HG02610 (cell line): ENCODE results near the gene CLDN18.

Experiments
- ATAC-seq: cut with Tn5 transposase; IDR thresholded peaks from one replicate; pipeline ENCODE4 v1.9.1; 2021; ENCODE audit warnings: mild to moderate bottlenecking, moderate library complexity; ENCODE audit not compliant: unreplicated experiment

Gene CLDN18

GRCh38 chr3:138023754-138024153, 13.8 kb downstream of the CLDN18 start:
- ATAC-seq, result peak; percentile 73

DNA sequence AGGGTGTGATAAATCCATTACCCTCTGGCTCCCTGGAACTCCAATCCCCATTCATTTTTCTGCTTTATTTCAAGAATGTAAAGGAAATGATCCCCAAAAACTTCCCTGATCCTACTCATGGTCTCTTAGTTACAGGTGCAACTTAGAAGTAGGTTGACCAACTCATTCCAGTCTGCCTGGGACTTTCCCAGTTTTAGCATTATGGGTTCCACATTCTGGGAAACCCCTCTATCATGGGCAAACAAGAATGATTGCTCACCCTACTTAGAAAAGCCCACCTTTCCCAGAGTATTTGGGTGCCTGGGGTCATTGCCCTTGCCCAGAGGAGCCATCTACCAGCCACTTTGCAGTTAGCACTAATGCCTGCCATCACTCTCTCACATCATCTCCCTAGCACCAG, 15.6 kb downstream of the CLDN18 start:
- ATAC-seq, result peak; percentile 49

DNA sequence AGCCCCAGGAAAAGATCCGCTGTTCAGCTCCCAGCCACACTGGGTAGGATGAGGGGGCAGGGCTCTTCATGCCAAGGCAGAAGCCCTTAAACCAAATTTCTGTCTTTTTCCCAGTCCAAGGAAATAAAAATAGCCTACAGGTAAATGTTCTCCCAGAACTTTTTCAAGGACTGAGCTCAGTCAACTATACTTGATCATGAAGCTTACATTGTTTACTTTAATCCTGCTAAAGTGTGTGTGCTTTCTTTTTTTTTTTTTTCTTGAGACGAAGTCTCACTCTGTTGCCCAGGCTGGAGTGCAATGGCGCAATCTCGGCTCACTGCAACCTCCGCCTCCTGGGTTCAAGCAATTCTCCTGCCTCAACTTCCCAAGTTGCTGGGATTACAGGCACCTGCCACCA, 17.9 kb downstream of the CLDN18 start:
- ATAC-seq, result no peak

DNA sequence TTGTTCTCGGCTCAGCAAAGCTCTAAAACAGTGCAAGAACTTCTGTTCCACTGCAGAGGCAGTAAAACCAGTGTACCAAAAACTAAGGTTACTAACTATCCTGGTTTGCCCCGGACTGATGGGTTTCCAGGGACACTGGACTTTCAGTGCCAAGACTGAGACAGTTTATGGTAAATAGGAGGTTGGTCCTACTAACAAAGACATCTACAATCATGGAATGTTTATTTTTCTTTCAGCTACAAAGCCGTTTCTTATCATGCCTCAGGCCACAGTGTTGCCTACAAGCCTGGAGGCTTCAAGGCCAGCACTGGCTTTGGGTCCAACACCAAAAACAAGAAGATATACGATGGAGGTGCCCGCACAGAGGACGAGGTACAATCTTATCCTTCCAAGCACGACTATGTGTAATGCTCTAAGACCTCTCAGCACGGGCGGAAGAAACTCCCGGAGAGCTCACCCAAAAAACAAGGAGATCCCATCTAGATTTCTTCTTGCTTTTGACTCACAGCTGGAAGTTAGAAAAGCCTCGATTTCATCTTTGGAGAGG, 20.8 kb downstream of the CLDN18 start:
- no peak for ATAC-seq

DNA sequence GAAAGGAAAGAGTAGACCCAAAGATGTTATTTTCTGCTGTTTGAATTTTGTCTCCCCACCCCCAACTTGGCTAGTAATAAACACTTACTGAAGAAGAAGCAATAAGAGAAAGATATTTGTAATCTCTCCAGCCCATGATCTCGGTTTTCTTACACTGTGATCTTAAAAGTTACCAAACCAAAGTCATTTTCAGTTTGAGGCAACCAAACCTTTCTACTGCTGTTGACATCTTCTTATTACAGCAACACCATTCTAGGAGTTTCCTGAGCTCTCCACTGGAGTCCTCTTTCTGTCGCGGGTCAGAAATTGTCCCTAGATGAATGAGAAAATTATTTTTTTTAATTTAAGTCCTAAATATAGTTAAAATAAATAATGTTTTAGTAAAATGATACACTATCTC, 21.6 kb downstream of the CLDN18 start:
- no peak for ATAC-seq

DNA sequence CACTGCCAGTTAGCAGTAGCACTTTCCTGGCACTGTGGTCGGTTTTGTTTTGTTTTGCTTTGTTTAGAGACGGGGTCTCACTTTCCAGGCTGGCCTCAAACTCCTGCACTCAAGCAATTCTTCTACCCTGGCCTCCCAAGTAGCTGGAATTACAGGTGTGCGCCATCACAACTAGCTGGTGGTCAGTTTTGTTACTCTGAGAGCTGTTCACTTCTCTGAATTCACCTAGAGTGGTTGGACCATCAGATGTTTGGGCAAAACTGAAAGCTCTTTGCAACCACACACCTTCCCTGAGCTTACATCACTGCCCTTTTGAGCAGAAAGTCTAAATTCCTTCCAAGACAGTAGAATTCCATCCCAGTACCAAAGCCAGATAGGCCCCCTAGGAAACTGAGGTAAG, 22.6 kb downstream of the CLDN18 start:
- ATAC-seq, result peak; percentile 26

DNA sequence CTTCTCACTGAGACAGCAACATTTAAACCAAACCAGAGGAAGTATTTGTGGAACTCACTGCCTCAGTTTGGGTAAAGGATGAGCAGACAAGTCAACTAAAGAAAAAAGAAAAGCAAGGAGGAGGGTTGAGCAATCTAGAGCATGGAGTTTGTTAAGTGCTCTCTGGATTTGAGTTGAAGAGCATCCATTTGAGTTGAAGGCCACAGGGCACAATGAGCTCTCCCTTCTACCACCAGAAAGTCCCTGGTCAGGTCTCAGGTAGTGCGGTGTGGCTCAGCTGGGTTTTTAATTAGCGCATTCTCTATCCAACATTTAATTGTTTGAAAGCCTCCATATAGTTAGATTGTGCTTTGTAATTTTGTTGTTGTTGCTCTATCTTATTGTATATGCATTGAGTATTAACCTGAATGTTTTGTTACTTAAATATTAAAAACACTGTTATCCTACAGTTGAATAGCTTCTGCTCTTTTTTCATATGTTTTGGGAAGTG, 23.3 kb downstream of the CLDN18 start:
- peak; percentile 53 for ATAC-seq

GRCh38 chr3:138034918-138035317, 25.0 kb downstream of the CLDN18 start:
- ATAC-seq, result peak; percentile 38

DNA sequence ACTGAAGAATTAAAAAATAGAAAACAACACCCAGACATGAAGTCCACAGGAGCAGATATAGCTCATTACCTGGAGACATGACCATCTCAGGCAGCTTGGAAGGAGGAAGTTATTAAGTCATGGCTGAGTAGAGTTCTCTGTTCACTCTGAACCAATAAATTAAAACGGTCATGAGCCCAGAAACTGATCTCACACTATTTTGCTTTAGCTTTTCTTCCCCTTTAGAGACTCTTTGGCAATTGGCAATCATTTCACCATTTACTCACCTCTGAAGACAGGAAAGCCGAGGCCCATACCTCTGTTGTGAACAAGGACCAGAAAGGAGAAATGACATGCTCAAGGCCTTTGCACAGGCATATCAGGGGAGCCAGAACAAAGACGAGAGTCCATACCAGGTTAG, 26.6 kb downstream of the CLDN18 start:
- ATAC-seq, result no peak

GRCh38 chr3:138038725-138039462, 28.9 kb downstream of the CLDN18 start:
- ATAC-seq, result no peak

DNA sequence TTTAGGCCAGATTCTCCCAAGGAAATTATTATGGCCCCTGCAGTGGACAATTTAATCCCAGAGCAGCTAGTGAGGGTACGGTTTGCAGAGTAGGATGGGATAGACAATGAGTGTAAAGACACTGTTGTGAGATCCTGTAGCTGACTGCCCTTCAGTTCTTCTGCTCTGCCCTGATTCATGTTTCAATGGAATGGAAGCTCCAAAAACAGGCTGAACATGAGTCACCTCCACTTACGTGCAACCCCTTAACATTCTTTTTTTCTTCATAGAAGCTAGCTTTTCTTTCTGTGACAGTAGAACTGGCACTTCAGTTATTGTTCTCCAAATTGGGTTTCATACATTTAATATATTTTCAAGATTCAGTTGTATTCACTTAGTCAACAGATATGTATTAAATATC, 32.1 kb downstream of the CLDN18 start:
- no peak for ATAC-seq

- ATAC-seq, result no peak
Observed at GRCh38 chr3:138043266-138044029, 33.5 kb downstream of the CLDN18 start.

DNA sequence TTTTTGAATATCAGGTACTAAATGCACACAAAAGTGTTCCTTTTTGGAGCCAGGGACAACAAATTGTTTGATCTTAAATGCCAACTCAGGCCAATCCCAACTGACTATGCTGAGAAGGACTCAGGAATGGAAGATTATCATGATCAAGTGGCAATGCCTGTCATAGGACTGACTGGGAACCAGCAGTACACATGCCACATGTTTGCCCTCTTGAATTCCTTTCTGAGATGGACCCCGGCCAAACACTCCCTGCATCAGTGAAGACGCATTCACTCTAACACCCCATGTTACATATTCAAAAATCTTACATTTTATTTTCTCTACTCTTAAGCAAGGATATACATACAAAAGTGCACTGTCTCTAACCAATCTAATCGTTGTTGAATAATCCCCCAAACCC, 36.1 kb downstream of the CLDN18 start:
- no peak for ATAC-seq

GRCh38 chr3:138046955-138047354, 37.0 kb downstream of the CLDN18 start:
- peak; percentile 85 for ATAC-seq

- no peak for ATAC-seq
Observed at GRCh38 chr3:138047596-138048158, 37.7 kb downstream of the CLDN18 start.

- no peak for ATAC-seq
Observed at GRCh38 chr3:138049157-138049919, 39.4 kb downstream of the CLDN18 start.

DNA sequence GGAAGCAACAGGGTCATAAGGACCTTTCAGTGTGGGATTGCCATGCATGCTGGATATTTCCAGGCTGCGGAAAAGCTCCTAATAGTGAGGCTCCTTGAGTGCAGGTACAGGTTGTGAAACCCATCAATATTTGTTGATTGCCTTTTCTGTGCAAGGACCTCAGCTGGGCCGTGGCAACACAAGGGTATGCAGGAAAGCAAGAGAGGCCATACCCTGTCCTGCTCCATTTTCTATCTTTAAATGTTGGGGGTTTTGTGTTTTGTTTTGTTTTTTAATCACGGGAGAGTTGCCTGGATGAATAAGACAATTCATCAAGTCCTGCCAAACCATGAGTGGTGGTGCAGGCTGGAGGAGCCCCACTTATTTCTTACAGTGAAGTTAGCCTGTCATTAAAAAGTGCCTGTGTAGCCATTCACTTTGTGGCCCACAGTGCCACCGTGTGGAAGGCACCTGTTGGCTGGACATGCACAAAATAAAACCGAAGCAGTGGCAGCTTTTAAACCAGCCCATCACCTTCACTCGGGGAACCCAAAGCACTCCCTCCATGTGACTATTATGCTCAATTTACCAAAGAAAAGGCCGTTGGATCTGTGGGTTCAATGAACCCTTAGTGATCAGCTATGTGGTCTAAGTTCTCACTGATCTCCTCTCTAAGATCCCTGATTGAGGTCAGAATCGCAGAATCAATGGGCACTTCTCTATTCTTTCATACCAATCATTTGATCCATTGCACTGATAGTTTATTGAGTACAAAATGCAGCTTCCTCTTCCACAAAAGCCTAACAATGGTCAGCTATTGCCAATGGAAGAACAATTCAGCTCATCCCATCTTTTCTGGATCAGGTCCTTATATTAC, 42.2 kb downstream of the CLDN18 start:
- ATAC-seq, result peak; percentile 70

DNA sequence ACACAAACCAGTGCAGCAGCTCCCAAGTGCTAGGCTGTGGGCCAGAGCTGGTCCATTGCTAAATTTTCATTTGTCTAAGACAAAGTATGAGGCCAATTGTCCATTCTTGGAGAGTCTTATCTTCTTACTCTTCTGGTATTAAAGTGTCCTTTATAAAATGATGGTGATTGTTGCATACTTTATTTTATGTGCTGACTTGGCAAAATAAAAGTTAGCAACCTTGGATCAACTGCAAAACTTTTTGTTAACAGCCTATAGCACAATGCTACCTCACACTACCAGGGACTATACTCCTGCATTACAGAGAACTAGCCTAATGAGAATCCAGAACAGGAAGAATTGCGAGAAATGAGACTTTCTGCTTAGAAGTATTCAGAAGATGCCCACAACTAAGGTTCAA, 44.1 kb downstream of the CLDN18 start:
- ATAC-seq, result no peak

DNA sequence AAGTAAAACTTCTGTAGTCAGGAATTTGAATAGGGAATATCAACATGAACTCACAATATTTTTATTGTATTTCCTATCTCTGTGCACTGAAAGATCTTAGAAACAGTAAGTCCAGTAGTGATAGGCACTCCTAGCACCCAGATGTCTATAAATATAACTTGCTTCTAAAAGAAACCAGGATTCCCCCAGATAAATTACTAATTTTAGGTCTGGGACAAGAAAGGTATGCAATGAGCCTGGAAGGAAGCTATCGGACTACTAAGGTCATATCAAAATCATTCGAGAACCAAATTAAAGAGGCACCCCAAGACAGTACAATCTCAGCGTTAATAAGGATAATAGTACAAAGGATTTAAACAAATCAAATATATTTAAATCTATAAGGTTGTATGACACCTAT, 47.4 kb downstream of the CLDN18 start:
- no peak for ATAC-seq

- ATAC-seq, result no peak
Observed at GRCh38 chr3:138059261-138059660, 49.3 kb downstream of the CLDN18 start.
